ENCODE data around the gene ARMC2. TPM values are rescaled to one million over a fixed set of nuclear protein-coding genes. Genes with fewer than 3 reads are reported as not detected.

The ARMC2 gene
- total and polyA plus RNA-seq, 8 donors, result 0.46 to 13.4 (median 2.3) TPM; not detected in 1

DNA sequence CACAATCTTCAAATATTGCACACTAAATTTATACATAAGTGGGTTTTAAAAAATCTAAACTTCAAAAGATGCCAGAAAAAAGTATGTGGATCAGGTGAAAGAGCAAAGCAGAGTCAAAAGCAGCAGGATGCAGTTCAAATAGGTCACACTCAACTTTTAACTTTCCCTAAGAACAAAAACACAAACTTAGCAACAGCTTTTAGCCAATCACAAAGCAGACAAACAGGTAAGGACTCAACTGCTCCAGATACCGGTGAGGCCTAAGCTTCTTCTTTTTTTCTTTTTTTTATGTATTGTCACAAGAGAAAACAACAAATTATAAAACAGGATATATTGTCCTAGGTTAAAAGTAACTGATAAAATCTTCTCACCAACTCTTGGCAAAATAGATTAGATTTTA lies 171.7 kb downstream of the ARMC2 start:
- no peaks in the 10 kb centered on the region for H3K9me3 ChIP-seq
- no peaks in the 10 kb centered on the region for H3K27me3 ChIP-seq
- TF ChIP-seq CTCF (IDR thresholded peaks at IDR 0.05) (no peak), EP300 (IDR thresholded peaks at IDR 0.05) (no peak), POLR2AphosphoS5 (IDR thresholded peaks at IDR 0.05) (no peak), POLR2A (IDR thresholded peaks at IDR 0.05) (no peak)
- WGBS, 5 donors, result 26 to 48% (median 42%) methylated on average over 1 of the region's 1 CpG
- H3K36me3 ChIP-seq, result no peaks in the 10 kb centered on the region
- H3K27ac ChIP-seq, result no peak overlapping the region
- intact Hi-C loops (cut with DNase I; ENCODE audit: low total_unique reads), result no loop called here
- H3K4me3 ChIP-seq, result no peak overlapping the region
- peaks cover 0 to 22% (median 9%) of the 10 kb centered on the region in 4 donors for H3K4me1 ChIP-seq
- peak in 1 of 2 donors; percentile 25 for DNase-seq

DNA sequence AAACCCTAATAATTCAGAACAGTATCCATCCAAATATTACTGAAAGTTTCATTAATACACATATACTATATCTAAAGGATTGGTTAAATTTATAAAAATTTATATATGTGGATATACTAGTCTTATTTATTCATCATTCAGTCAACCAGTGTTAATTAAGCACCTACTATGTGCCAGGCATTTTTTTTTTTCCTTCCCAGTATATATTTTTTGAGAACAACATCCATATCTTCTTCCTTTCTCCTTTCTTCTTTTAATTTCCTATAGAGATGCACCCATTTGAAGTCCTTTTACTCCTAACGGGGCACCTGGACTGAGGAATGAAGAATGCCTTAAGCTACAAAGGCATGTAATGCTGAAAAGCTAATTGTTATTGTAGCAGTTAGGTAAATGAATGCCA lies 173.6 kb downstream of the ARMC2 start:
- H3K4me1 ChIP-seq, result peaks cover 0 to 19% (median 6%) of the 10 kb centered on the region in 4 donors
- no peak for DNase-seq
- intact Hi-C loops (cut with DNase I; ENCODE audit: low total_unique reads), result no loop called here

GRCh38 chr6:109023356-109023925 lies 175.2 kb downstream of the ARMC2 start:
- H3K36me3 ChIP-seq, result no peaks in the 10 kb centered on the region
- H3K4me3 ChIP-seq, result no peak overlapping the region
- TF ChIP-seq CTCF (IDR thresholded peaks at IDR 0.05) (no peak), EP300 (IDR thresholded peaks at IDR 0.05) (no peak), POLR2AphosphoS5 (IDR thresholded peaks at IDR 0.05) (no peak), POLR2A (IDR thresholded peaks at IDR 0.05) (no peak)
- no peaks in the 10 kb centered on the region for H3K27me3 ChIP-seq
- intact Hi-C loops (cut with DNase I; ENCODE audit: low total_unique reads), result no loop called here
- DNase-seq, result no peak
- peaks cover 0 to 19% (median 6%) of the 10 kb centered on the region in 4 donors for H3K4me1 ChIP-seq
- H3K9me3 ChIP-seq, result no peaks in the 10 kb centered on the region
- peak overlapping the region in 1 of 5 donors; percentile 25 for H3K27ac ChIP-seq

More for the DNA sequence above, 173.6 kb downstream of the ARMC2 start:
- H3K36me3 ChIP-seq, result no peaks in the 10 kb centered on the region
- 97 to 100% (median 97%) methylated on average over 1 of the region's 1 CpG for WGBS, 5 donors
- no peaks in the 10 kb centered on the region for H3K9me3 ChIP-seq
- no peak for TF ChIP-seq POLR2AphosphoS5 (IDR thresholded peaks at IDR 0.05)
- TF ChIP-seq CTCF (IDR thresholded peaks at IDR 0.05), result no peak
- no peak for TF ChIP-seq POLR2A (IDR thresholded peaks at IDR 0.05)
- H3K4me3 ChIP-seq, result no peak overlapping the region
- H3K27me3 ChIP-seq, result no peaks in the 10 kb centered on the region
- H3K27ac ChIP-seq, result no peak overlapping the region

Small RNAs within 50 kb of the gene (small RNA-seq; reads per million reads assigned to genes)
- 0 reads per million in 4 donors for gene AL445189.2
- gene Z95118.1, result 0 reads per million in 4 donors

Other genes with a start within 250 kb of the ARMC2 start
- 100 to 1,000 TPM in 2 of 5 donors, 10 to 100 TPM in 3; 11.0 to 201 (median 40.2) TPM for gene SESN1, start 246.4 kb downstream of the ARMC2 start, total RNA-seq
- 10 to 100 TPM; 20.7 to 38.5 (median 28.1) TPM for gene SESN1, start 246.4 kb downstream of the ARMC2 start, polyA plus RNA-seq
- gene CEP57L1, start 247.1 kb downstream of the ARMC2 start, total RNA-seq, result 10 to 100 TPM in 4 of 5 donors, not detected in 1; 13.8 to 63.6 (median 29.4) TPM
- 10 to 100 TPM in 1 of 3 donors, 1 to 10 TPM in 2; 4.5 to 10.3 (median 6.1) TPM for gene CEP57L1, start 247.1 kb downstream of the ARMC2 start, polyA plus RNA-seq